Bronchus fibroblast of lung (primary cell): ENCODE measurements around the gene STK32C. TPM values are rescaled to one million over a fixed set of nuclear protein-coding genes. Genes with fewer than 3 reads are reported as not detected.

Source experiments
- total RNA-seq: library from RNA; depleted of rRNA; stranded (reverse); fragments of >200 nt; gene quantifications from 2 replicates; pipeline ENCODE4 v1.2.3, GENCODE V29; 2015

Gene STK32C
- 11.9 and 12.8 TPM in 2 replicates for total RNA-seq

DNA sequence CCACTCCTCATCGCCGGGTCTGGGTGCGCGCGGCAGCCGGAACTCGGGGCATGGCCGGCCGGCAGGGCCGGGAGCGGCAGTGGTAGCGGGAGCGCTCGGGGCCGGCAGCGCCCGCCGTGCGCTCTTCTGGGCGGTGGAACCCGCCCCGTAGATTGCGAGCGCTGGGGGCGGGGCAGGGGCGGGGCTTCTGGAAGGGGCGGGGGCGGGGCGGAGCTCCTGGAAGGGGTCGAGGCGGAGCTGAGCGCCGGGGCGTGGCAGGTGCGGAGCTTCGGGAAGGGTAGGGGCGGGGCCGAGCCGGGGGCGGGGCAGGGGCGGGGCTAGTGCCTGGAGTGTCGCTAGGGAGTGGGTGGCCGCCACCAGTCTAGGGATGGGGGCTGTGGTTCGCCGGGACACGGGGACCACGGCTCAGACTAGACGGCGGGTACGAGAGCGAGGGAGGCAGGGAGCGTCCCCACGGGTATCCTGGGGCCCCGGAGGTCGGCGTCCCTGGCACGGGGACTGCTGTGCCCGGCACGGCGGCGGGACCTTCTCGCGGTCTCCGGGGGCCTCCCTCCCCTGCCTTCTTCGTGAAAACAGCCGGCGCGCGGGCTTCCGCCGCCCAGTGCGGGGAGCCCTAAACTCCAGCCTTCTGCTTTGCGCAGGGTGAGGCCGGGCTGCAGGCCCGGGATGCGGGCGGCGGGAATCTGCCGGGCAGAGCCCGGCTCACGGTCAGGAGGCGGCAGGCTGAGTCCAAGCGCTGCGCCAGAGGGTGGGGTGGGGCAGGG lies at the start of gene STK32C:
Gene STK32C, minus strand, starts transcription at position 128 of the 764 bp plus-strand sequence. Its CDS starts 117 bp downstream, at position 11.

DNA sequence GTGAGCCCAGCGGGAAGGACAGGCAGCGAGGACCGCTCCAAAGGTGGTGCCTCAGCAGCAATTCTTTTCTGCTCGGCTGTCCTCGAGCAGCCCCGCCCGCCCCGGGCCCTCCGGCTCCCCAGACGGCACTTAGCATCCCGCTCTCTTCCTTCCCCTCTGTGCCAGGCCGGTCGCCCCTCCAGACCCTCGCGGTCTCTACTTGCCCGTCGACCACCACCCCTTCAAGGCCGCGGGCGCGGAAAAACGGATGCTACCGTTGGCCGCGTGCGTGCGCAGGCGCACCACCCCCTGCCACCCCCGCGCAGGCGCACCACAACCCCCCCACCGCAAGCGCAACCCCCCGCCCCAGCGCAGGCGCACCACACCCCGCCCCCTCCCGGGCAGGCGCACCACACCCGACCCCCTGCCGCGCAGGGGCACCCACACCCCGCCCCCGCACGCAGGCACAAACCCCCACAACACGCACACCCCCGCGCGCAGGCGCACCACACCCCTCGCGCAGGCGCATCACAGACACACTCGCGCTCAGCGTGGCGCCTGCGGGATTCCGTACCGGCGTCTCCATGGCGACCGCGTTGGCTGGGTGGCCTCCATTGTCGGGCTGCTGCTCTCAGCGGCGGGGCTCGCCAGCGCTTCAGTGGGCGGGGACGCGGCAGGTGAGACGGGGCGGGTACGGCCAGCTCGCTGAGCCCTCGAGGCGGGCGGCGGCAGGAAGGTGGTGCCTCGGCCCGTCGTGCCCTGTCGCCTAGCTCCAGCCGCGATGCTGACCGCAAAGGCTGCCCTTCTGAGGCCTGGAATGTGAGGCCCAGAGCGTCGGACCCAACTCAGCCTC lies 24.1 kb upstream of the STK32C start, which contains the start of gene LRRC27:
Gene LRRC27, plus strand, starts transcription at position 593 of the 832 bp plus-strand sequence. CDS start 1,332 bp downstream, outside the sequence.

DNA sequence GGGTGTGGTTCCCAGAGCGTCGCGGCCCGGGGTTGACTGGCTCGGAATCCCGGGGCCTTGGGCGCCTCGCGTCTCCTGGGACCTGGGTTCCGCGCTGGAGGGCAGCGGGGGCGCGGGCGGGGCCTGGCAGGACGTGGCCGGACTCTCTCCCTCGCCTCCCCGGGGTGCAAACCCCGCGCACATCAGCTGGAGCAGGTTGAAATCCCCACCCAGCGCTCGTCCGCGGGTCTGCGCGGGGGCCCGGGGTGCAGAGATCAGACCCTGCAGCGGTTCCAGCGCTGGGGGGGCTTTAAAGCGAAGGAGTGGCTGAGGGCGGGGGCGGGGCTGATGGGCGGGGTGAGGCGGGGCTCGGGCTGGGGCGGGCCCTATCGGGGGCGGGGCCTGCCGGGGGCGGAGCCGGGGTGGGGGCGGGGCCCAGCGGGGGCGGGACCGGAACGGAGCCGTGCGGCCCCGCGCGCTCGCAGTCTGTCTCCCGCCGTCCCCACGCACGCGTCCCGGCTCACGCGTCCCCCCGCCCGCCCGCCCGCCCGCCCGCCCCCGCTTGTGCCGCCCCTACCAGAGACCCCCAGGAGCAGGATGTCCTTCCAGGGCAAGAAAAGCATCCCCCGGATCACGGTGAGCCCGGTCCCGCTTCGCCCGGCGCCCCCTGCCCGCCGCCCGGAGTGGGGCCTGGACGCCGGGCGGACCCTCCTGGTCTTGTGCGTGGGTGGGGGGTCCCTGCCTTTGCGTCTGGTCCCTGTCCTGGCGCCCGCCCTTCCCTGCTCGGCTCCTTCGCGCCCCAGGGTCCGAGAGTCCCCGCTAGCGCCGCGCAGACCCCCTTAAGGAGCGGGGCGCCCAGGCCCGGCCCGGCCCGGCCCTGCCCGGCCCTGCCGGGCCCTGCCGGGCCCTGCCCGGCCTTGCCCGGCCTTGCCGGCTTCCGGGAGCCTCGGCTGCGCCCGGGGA lies 121.0 kb downstream of the STK32C start, which contains the start of gene DPYSL4:
Gene DPYSL4, plus strand, starts transcription at position 461 of the 942 bp plus-strand sequence. Its CDS starts 116 bp downstream, at position 577.

Other genes starting within 250 kb of the STK32C start
- gene JAKMIP3, start 242.0 kb downstream of the STK32C start, total RNA-seq = under 0.01 TPM in 2 replicates
- gene DPYSL4, start 121.0 kb downstream of the STK32C start, total RNA-seq = 5.9 and 7.1 TPM in 2 replicates
- gene LRRC27, start 24.2 kb upstream of the STK32C start, total RNA-seq = 3.2 and 5.9 TPM in 2 replicates
- gene PWWP2B, start 89.2 kb upstream of the STK32C start, total RNA-seq = 4.2 and 4.5 TPM in 2 replicates
- gene INPP5A, start 229.8 kb upstream of the STK32C start, total RNA-seq = 23.8 and 25.6 TPM in 2 replicates